ENCODE data around the gene ZNF343. TPM values are rescaled to one million over a fixed set of nuclear protein-coding genes. Genes with fewer than 3 reads are reported as not detected.

The ZNF343 gene
- total RNA-seq, 4 donors from 2014 or later = 6.8 to 14.8 (median 8.4) TPM

GRCh38 chr20:2460752-2461424, 47.8 kb downstream of the ZNF343 start:
- no peak for ATAC-seq (ENCODE audit: low FRiP score)
- TF ChIP-seq, protein P1, sequence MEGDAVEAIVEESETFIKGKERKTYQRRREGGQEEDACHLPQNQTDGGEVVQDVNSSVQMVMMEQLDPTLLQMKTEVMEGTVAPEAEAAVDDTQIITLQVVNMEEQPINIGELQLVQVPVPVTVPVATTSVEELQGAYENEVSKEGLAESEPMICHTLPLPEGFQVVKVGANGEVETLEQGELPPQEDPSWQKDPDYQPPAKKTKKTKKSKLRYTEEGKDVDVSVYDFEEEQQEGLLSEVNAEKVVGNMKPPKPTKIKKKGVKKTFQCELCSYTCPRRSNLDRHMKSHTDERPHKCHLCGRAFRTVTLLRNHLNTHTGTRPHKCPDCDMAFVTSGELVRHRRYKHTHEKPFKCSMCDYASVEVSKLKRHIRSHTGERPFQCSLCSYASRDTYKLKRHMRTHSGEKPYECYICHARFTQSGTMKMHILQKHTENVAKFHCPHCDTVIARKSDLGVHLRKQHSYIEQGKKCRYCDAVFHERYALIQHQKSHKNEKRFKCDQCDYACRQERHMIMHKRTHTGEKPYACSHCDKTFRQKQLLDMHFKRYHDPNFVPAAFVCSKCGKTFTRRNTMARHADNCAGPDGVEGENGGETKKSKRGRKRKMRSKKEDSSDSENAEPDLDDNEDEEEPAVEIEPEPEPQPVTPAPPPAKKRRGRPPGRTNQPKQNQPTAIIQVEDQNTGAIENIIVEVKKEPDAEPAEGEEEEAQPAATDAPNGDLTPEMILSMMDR (IDR thresholded peaks at IDR 0.05) = no peak
- DNase-seq (ENCODE audit: low spot score) = no peak

DNA sequence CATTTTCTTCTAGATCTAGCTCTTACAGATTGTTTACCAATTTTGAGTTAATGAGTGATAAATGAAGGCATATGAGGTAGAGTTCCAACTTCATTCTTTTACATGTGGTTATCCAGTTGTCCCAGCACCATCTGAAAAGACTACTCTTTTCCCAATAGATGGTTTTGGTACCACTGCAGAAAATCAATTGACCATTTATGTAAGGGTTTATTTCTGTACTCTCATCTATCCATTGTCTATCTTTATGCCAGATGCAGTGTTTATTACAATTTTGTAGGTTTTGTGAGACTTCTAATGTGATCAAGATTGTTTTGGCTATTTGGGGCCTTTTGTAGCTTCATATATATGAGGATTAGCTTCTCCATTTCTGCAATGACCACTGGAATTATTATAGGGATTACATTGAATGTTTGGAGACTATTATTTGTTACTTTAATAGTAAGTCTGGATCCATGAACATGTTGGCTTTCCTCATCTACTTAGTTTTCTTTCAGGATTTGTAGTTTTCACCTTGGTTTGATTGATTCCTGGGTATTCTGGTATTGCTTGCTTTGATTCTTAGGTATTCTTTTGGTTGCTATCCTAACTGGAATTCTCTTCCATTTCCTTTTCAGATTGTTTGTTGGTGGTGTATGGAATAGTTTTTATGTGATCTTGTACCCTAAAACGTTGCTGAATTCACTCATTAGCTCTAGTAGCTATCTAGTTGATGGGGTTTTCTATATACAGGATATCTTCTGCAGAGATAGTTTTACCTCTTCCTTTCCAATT, 48.5 kb downstream of the ZNF343 start:
- DNase-seq (ENCODE audit: low spot score) = no peak
- ATAC-seq (ENCODE audit: low FRiP score) = no peak
- TF ChIP-seq, protein P1 (IDR thresholded peaks at IDR 0.05) = no peak

- TF ChIP-seq, protein P1 (IDR thresholded peaks at IDR 0.05) = no peak
- no peak for DNase-seq (ENCODE audit: low spot score)
- ATAC-seq (ENCODE audit: low FRiP score) = no peak
These were observed 49.7 kb downstream of the ZNF343 start for GRCh38 chr20:2458919-2459499.

GRCh38 chr20:2455771-2456497, 52.8 kb downstream of the ZNF343 start:
- ATAC-seq (ENCODE audit: low FRiP score) = no peak
- no peak for DNase-seq (ENCODE audit: low spot score)
- TF ChIP-seq, protein P1 (IDR thresholded peaks at IDR 0.05) = no peak

DNA sequence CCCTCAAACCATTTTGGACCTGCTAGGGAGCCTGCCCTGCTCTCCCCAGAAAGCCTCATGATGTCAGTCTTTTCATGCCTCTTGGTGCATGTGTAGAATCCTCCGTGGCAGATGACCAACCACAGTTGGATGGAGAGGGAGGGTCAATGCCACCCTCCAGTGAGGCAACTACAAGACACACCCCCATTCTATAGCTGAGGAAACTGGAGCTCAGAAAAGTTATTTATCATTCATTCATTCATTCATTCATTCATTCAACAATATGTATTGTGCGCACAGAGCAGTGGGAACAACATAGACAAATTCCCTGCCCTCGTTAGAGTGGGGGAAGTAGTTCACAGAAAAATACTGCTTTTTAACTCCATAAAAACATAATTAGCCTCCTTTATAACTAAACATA, 54.9 kb downstream of the ZNF343 start:
- ATAC-seq (ENCODE audit: low FRiP score) (no peak), DNase-seq (ENCODE audit: low spot score) (no peak)
- TF ChIP-seq, protein P1 (IDR thresholded peaks at IDR 0.05) = no peak

DNA sequence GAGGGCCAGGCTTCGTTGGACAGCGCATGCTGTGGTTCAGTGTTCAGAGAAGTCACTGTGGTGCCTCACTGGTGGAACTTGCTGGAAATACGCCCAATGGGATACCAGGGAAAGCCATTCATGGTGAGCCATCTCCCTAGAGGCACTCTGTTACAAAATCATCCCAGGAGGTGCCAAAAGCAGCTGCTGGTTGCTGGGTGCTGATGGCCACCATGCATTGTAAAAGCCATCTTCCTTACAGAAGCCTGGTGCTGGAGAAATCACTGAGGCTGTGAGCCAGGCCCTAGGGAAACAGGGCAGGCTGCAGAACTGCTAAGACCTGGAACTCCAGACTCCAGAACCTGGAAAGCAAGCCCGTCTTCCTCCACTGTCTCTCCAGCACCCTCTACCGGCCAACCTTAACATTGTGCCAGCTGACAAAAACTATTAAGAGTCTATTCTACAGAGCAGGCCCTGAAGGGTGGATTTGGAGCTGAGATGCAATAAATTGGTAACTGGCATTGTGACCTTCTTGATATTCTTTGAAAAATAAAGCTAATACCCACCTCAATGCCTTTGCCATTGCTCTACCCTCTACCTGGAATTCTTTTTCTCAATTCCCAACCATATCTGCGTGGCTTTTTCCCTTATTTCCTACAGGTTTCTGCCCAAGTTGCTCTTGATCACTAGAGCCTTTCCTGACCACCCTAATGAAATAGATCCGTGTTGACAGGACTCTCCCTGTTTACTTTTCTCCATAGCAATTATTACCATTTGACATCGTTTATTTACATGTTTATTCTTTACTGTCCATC, 56.6 kb downstream of the ZNF343 start:
- DNase-seq (ENCODE audit: low spot score) = peak; percentile 62
- ATAC-seq (ENCODE audit: low FRiP score) = peak; percentile 66
- TF ChIP-seq, protein P1 (IDR thresholded peaks at IDR 0.05) = peak in 1 of 3 donors; percentile 57

Measured in omental fat pad (tissue), 4 donors.